ENCODE measurements around the gene PRKD2. TPM values are rescaled to one million over a fixed set of nuclear protein-coding genes. Genes with fewer than 3 reads are reported as not detected.
A peak's percentile ranks its signal among the peaks of the same experiment; 100 is the strongest.

Gene PRKD2
- total RNA-seq, 1 experiment from 2014 or later, result 100 TPM

DNA sequence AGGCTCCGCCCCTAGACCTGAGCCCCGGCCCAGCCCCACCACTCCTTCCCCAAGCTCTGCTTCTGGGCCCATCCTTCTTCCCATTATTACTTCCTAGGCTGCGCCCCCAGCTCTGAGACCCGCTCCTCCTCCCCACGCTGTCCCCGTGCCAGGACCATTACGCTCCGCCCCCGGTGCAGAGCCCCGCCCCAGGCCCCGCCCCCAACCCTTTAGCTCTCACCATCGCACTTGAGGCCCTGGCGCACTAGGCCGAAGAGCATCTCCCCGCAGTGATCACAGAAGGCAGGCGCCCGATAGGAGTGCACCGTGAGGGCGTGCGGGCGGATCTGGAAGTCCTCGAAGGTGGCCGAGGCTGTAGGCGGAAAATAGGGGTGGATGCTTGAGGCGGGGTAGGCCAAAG is 6.2 kb downstream of the PRKD2 start:
- POLR2A ChIA-PET, result interaction anchor here (0.8 to 1.2 kb wide), 3 partner anchors 14 to 110 kb away, joined by 3 to 12 read pairs (median 3); no protein-coding TSS in a partner anchor
- H3K36me3 Mint-ChIP-seq, result peaks cover 24% of the 10 kb centered on the region
- peak; percentile 81 for ATAC-seq

More for the DNA sequence above, 6.2 kb downstream of the PRKD2 start:
- peak; percentile 83 for DNase-seq (ENCODE audit: low spot score)
- CTCF ChIA-PET, result interaction anchor here (0.6 to 1.9 kb wide), 13 partner anchors 11 to 415 kb away, joined by 3 to 16 read pairs (median 4); partner anchors contain the start of gene DACT3
- Mint-ChIP-seq H3K4me3 (no peak overlapping the region), H3K9me3 (no peaks in the 10 kb centered on the region), H3K4me1 (peaks cover 16% of the 10 kb centered on the region), H3K27ac (peak overlapping the region; percentile 95), H3K27me3 (ENCODE audit: low read depth) (no peaks in the 10 kb centered on the region)
- TF ChIP-seq, protein P1, sequence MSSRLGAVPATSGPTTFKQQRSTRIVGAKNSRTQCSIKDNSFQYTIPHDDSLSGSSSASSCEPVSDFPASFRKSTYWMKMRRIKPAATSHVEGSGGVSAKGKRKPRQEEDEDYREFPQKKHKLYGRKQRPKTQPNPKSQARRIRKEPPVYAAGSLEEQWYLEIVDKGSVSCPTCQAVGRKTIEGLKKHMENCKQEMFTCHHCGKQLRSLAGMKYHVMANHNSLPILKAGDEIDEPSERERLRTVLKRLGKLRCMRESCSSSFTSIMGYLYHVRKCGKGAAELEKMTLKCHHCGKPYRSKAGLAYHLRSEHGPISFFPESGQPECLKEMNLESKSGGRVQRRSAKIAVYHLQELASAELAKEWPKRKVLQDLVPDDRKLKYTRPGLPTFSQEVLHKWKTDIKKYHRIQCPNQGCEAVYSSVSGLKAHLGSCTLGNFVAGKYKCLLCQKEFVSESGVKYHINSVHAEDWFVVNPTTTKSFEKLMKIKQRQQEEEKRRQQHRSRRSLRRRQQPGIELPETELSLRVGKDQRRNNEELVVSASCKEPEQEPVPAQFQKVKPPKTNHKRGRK (CRISPR knock-in tag; IDR thresholded peaks at IDR 0.05; ENCODE audit: borderline replicate concordance), result no peak
- TF ChIP-seq ZNF232 (CRISPR knock-in tag; IDR thresholded peaks at IDR 0.05) (no peak), ZNF423 (CRISPR knock-in tag; IDR thresholded peaks at IDR 0.05) (no peak), ZNF138 (CRISPR knock-in tag; conservative IDR thresholded peaks at IDR 0.05) (no peak), JUN (CRISPR knock-in tag; IDR thresholded peaks at IDR 0.05) (no peak), CREM (CRISPR knock-in tag; IDR thresholded peaks at IDR 0.05) (no peak), TCF7 (CRISPR knock-in tag; IDR thresholded peaks at IDR 0.05; ENCODE audit: low read depth) (no peak), CBFB (CRISPR knock-in tag; IDR thresholded peaks at IDR 0.05; ENCODE audit: low read depth) (no peak), PRRX2 (CRISPR knock-in tag; IDR thresholded peaks at IDR 0.05) (no peak), ETV6 (CRISPR knock-in tag; IDR thresholded peaks at IDR 0.05) (no peak), ZNF671 (CRISPR knock-in tag; IDR thresholded peaks at IDR 0.05) (no peak)
- TF ChIP-seq, protein P2, sequence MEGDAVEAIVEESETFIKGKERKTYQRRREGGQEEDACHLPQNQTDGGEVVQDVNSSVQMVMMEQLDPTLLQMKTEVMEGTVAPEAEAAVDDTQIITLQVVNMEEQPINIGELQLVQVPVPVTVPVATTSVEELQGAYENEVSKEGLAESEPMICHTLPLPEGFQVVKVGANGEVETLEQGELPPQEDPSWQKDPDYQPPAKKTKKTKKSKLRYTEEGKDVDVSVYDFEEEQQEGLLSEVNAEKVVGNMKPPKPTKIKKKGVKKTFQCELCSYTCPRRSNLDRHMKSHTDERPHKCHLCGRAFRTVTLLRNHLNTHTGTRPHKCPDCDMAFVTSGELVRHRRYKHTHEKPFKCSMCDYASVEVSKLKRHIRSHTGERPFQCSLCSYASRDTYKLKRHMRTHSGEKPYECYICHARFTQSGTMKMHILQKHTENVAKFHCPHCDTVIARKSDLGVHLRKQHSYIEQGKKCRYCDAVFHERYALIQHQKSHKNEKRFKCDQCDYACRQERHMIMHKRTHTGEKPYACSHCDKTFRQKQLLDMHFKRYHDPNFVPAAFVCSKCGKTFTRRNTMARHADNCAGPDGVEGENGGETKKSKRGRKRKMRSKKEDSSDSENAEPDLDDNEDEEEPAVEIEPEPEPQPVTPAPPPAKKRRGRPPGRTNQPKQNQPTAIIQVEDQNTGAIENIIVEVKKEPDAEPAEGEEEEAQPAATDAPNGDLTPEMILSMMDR (IDR thresholded peaks at IDR 0.05), result no peak
- TF ChIP-seq, protein P3, sequence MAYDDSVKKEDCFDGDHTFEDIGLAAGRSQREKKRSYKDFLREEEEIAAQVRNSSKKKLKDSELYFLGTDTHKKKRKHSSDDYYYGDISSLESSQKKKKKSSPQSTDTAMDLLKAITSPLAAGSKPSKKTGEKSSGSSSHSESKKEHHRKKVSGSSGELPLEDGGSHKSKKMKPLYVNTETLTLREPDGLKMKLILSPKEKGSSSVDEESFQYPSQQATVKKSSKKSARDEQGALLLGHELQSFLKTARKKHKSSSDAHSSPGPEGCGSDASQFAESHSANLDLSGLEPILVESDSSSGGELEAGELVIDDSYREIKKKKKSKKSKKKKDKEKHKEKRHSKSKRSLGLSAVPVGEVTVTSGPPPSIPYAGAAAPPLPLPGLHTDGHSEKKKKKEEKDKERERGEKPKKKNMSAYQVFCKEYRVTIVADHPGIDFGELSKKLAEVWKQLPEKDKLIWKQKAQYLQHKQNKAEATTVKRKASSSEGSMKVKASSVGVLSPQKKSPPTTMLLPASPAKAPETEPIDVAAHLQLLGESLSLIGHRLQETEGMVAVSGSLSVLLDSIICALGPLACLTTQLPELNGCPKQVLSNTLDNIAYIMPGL (CRISPR knock-in tag; IDR thresholded peaks at IDR 0.05), result no peak
- TF ChIP-seq, protein P4, sequence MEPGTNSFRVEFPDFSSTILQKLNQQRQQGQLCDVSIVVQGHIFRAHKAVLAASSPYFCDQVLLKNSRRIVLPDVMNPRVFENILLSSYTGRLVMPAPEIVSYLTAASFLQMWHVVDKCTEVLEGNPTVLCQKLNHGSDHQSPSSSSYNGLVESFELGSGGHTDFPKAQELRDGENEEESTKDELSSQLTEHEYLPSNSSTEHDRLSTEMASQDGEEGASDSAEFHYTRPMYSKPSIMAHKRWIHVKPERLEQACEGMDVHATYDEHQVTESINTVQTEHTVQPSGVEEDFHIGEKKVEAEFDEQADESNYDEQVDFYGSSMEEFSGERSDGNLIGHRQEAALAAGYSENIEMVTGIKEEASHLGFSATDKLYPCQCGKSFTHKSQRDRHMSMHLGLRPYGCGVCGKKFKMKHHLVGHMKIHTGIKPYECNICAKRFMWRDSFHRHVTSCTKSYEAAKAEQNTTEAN (CRISPR knock-in tag; IDR thresholded peaks at IDR 0.05), result no peak
- TF ChIP-seq, protein P5, sequence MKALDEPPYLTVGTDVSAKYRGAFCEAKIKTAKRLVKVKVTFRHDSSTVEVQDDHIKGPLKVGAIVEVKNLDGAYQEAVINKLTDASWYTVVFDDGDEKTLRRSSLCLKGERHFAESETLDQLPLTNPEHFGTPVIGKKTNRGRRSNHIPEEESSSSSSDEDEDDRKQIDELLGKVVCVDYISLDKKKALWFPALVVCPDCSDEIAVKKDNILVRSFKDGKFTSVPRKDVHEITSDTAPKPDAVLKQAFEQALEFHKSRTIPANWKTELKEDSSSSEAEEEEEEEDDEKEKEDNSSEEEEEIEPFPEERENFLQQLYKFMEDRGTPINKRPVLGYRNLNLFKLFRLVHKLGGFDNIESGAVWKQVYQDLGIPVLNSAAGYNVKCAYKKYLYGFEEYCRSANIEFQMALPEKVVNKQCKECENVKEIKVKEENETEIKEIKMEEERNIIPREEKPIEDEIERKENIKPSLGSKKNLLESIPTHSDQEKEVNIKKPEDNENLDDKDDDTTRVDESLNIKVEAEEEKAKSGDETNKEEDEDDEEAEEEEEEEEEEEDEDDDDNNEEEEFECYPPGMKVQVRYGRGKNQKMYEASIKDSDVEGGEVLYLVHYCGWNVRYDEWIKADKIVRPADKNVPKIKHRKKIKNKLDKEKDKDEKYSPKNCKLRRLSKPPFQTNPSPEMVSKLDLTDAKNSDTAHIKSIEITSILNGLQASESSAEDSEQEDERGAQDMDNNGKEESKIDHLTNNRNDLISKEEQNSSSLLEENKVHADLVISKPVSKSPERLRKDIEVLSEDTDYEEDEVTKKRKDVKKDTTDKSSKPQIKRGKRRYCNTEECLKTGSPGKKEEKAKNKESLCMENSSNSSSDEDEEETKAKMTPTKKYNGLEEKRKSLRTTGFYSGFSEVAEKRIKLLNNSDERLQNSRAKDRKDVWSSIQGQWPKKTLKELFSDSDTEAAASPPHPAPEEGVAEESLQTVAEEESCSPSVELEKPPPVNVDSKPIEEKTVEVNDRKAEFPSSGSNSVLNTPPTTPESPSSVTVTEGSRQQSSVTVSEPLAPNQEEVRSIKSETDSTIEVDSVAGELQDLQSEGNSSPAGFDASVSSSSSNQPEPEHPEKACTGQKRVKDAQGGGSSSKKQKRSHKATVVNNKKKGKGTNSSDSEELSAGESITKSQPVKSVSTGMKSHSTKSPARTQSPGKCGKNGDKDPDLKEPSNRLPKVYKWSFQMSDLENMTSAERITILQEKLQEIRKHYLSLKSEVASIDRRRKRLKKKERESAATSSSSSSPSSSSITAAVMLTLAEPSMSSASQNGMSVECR (CRISPR knock-in tag; IDR thresholded peaks at IDR 0.05; ENCODE audit: borderline replicate concordance), result no peak
- TF ChIP-seq, protein P6, sequence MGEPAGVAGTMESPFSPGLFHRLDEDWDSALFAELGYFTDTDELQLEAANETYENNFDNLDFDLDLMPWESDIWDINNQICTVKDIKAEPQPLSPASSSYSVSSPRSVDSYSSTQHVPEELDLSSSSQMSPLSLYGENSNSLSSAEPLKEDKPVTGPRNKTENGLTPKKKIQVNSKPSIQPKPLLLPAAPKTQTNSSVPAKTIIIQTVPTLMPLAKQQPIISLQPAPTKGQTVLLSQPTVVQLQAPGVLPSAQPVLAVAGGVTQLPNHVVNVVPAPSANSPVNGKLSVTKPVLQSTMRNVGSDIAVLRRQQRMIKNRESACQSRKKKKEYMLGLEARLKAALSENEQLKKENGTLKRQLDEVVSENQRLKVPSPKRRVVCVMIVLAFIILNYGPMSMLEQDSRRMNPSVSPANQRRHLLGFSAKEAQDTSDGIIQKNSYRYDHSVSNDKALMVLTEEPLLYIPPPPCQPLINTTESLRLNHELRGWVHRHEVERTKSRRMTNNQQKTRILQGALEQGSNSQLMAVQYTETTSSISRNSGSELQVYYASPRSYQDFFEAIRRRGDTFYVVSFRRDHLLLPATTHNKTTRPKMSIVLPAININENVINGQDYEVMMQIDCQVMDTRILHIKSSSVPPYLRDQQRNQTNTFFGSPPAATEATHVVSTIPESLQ (CRISPR knock-in tag; IDR thresholded peaks at IDR 0.05), result no peak
- TF ChIP-seq, protein P7, sequence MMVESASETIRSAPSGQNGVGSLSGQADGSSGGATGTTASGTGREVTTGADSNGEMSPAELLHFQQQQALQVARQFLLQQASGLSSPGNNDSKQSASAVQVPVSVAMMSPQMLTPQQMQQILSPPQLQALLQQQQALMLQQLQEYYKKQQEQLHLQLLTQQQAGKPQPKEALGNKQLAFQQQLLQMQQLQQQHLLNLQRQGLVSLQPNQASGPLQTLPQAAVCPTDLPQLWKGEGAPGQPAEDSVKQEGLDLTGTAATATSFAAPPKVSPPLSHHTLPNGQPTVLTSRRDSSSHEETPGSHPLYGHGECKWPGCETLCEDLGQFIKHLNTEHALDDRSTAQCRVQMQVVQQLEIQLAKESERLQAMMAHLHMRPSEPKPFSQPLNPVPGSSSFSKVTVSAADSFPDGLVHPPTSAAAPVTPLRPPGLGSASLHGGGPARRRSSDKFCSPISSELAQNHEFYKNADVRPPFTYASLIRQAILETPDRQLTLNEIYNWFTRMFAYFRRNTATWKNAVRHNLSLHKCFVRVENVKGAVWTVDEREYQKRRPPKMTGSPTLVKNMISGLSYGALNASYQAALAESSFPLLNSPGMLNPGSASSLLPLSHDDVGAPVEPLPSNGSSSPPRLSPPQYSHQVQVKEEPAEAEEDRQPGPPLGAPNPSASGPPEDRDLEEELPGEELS (CRISPR knock-in tag; IDR thresholded peaks at IDR 0.05), result no peak
